ENCODE data around the gene LRRN2. TPM values are rescaled to one million over a fixed set of nuclear protein-coding genes. Genes with fewer than 3 reads are reported as not detected.

The LRRN2 gene
- total and polyA plus RNA-seq, 2 donors (not counting 1 experiment from before 2014, with no cell fraction given) = not detected

DNA sequence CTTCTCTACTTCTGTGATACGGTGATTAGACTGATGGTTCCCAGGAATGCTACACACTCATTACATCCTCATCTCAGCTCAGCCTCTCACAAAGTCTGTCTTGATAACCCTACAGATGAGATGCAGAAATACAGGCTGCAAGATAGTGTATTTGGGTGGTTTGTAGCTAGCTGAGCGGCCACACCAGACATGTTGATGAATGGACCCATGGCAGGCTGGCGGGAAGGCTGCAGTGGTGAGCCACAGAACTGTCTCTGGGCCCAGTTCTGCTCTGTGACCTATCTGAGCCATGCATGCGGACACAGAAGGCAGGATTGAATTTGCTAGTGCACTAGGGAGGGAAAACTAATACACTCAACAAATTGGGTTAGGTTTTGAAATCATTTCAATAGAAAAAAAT is 71.9 kb downstream of the LRRN2 start:
- no peak for DNase-seq (ENCODE audit: low read depth in 2 of 2)

GRCh38 chr1:204612326-204612725 is 73.2 kb downstream of the LRRN2 start:
- TF ChIP-seq CTCF (conservative IDR thresholded peaks at IDR 0.05 in 1 of 2, IDR thresholded peaks at IDR 0.05 in 1 of 2; ENCODE audit: low read depth in 1 of 2, low read length in 2 of 2) (no peak), EZH2 (IDR thresholded peaks at IDR 0.05; ENCODE audit: low read length, missing control alignments) (no peak)
- peaks cover 50% of the 10 kb centered on the region for H3K27me3 ChIP-seq (ENCODE audit: control insufficient read depth, insufficient read depth, low read length)

More for the DNA sequence above, 71.9 kb downstream of the LRRN2 start:
- no peak overlapping the region for H3K4me3 ChIP-seq (replicated peaks in 1 of 4; ENCODE audit: control extremely low read depth in 1 of 4, insufficient read depth in 1 of 4, low read depth in 3 of 4, low read length in 4 of 4)
- H4K20me1 ChIP-seq (ENCODE audit: control insufficient read depth, extremely low read depth, insufficient read depth, low read length) = no peaks in the 10 kb centered on the region
- H3K27me3 ChIP-seq (ENCODE audit: control insufficient read depth, insufficient read depth, low read length) = peaks cover 45% of the 10 kb centered on the region
- H3K4me2 ChIP-seq (ENCODE audit: extremely low read depth, insufficient read depth, low read length) = no peak overlapping the region
- H3K79me2 ChIP-seq (ENCODE audit: control insufficient read depth, insufficient read depth, low read length) = no peaks in the 10 kb centered on the region
- H3K36me3 ChIP-seq (ENCODE audit: control insufficient read depth, insufficient read depth, low read length) = no peaks in the 10 kb centered on the region
- TF ChIP-seq EZH2 (IDR thresholded peaks at IDR 0.05; ENCODE audit: low read length, missing control alignments) (no peak), CTCF (conservative IDR thresholded peaks at IDR 0.05 in 1 of 2, IDR thresholded peaks at IDR 0.05 in 1 of 2; ENCODE audit: low read depth in 1 of 2, low read length in 2 of 2) (no peak)
- H3K4me1 ChIP-seq (ENCODE audit: control insufficient read depth, extremely low read depth, insufficient read depth, low read length) = no peaks in the 10 kb centered on the region
- H2AFZ ChIP-seq (ENCODE audit: low read length) = no peak overlapping the region
- no peak overlapping the region for H3K9ac ChIP-seq (ENCODE audit: insufficient read depth, low read length)
- H3K27ac ChIP-seq (ENCODE audit: insufficient read depth, low read length) = no peak overlapping the region
- no peaks in the 10 kb centered on the region for H3K9me3 ChIP-seq (ENCODE audit: control insufficient read depth, insufficient read depth, low read depth, low read length)

GRCh38 chr1:204611036-204611435 is 74.5 kb downstream of the LRRN2 start:
- TF ChIP-seq CTCF (conservative IDR thresholded peaks at IDR 0.05 in 1 of 2, IDR thresholded peaks at IDR 0.05 in 1 of 2; ENCODE audit: low read depth in 1 of 2, low read length in 2 of 2) (no peak), EZH2 (IDR thresholded peaks at IDR 0.05; ENCODE audit: low read length, missing control alignments) (no peak)
- no peak for DNase-seq (ENCODE audit: low read depth in 2 of 2)
- Histone ChIP-seq H3K9me3 (ENCODE audit: control insufficient read depth, insufficient read depth, low read depth, low read length) (no peaks in the 10 kb centered on the region), H3K27ac (ENCODE audit: insufficient read depth, low read length) (no peak overlapping the region), H2AFZ (ENCODE audit: low read length) (no peak overlapping the region), H3K9ac (ENCODE audit: insufficient read depth, low read length) (no peak overlapping the region), H3K4me2 (ENCODE audit: extremely low read depth, insufficient read depth, low read length) (no peak overlapping the region), H3K4me3 (replicated peaks in 1 of 4; ENCODE audit: control extremely low read depth in 1 of 4, insufficient read depth in 1 of 4, low read depth in 3 of 4, low read length in 4 of 4) (no peak overlapping the region), H3K36me3 (ENCODE audit: control insufficient read depth, insufficient read depth, low read length) (no peaks in the 10 kb centered on the region), H3K27me3 (ENCODE audit: control insufficient read depth, insufficient read depth, low read length) (peaks cover 39% of the 10 kb centered on the region), H3K4me1 (ENCODE audit: control insufficient read depth, extremely low read depth, insufficient read depth, low read length) (no peaks in the 10 kb centered on the region), H3K79me2 (ENCODE audit: control insufficient read depth, insufficient read depth, low read length) (no peaks in the 10 kb centered on the region), H4K20me1 (ENCODE audit: control insufficient read depth, extremely low read depth, insufficient read depth, low read length) (no peaks in the 10 kb centered on the region)

More at GRCh38 chr1:204612326-204612725, 73.2 kb downstream of the LRRN2 start:
- Histone ChIP-seq H3K9me3 (ENCODE audit: control insufficient read depth, insufficient read depth, low read depth, low read length) (no peaks in the 10 kb centered on the region), H4K20me1 (ENCODE audit: control insufficient read depth, extremely low read depth, insufficient read depth, low read length) (no peaks in the 10 kb centered on the region), H2AFZ (ENCODE audit: low read length) (no peak overlapping the region), H3K4me3 (replicated peaks in 1 of 4; ENCODE audit: control extremely low read depth in 1 of 4, insufficient read depth in 1 of 4, low read depth in 3 of 4, low read length in 4 of 4) (no peak overlapping the region), H3K4me2 (ENCODE audit: extremely low read depth, insufficient read depth, low read length) (no peak overlapping the region), H3K27ac (ENCODE audit: insufficient read depth, low read length) (no peak overlapping the region), H3K79me2 (ENCODE audit: control insufficient read depth, insufficient read depth, low read length) (no peaks in the 10 kb centered on the region), H3K36me3 (ENCODE audit: control insufficient read depth, insufficient read depth, low read length) (no peaks in the 10 kb centered on the region), H3K4me1 (ENCODE audit: control insufficient read depth, extremely low read depth, insufficient read depth, low read length) (no peaks in the 10 kb centered on the region), H3K9ac (ENCODE audit: insufficient read depth, low read length) (no peak overlapping the region)
- no peak for DNase-seq (ENCODE audit: low read depth in 2 of 2)
